Measurements from ENCODE around the gene CLEC16A.

DNA sequence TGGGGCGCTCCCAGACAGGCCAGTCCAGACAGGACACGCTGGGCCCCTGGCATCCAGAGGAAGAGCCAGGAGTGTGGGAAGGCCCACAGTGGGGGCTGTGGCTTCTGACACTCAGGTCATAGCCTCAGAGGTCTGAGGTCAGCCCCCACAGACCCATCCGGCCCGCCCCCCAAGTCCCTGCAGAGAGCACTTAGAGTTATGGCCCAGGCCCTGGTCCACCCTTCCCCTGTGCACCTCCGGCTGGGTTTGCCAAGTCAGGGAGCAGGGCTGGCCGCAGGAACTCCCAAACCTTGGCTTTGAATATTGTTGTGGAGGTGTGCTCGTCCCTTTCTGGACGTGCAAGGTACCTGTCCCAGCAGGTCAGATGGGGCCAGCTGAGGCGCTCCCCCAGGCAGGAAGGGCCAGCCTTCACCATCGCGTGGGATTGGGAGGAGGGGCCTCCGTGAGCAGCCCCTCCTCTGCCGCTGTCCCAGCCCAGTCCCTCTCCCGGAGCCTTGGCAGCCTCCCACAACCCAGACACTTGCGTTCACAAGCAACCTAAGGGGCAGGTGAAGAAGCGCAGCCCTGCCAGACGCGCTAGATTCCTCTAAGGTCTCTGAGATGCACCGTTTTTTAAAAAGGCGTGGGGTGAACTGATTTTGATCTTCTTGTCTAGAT is 237.0 kb downstream of the CLEC16A start:
- TF ChIP-seq, protein P1, sequence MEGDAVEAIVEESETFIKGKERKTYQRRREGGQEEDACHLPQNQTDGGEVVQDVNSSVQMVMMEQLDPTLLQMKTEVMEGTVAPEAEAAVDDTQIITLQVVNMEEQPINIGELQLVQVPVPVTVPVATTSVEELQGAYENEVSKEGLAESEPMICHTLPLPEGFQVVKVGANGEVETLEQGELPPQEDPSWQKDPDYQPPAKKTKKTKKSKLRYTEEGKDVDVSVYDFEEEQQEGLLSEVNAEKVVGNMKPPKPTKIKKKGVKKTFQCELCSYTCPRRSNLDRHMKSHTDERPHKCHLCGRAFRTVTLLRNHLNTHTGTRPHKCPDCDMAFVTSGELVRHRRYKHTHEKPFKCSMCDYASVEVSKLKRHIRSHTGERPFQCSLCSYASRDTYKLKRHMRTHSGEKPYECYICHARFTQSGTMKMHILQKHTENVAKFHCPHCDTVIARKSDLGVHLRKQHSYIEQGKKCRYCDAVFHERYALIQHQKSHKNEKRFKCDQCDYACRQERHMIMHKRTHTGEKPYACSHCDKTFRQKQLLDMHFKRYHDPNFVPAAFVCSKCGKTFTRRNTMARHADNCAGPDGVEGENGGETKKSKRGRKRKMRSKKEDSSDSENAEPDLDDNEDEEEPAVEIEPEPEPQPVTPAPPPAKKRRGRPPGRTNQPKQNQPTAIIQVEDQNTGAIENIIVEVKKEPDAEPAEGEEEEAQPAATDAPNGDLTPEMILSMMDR (IDR thresholded peaks at IDR 0.05) = no peak
- no peak for TF ChIP-seq EZH2 (IDR thresholded peaks at IDR 0.05)
